ENCODE data around the gene ST7. TPM values are rescaled to one million over a fixed set of nuclear protein-coding genes. Genes with fewer than 3 reads are reported as not detected.

ST7 gene
- total RNA-seq, 1 experiment from 2014 or later, result 19.6 TPM

DNA sequence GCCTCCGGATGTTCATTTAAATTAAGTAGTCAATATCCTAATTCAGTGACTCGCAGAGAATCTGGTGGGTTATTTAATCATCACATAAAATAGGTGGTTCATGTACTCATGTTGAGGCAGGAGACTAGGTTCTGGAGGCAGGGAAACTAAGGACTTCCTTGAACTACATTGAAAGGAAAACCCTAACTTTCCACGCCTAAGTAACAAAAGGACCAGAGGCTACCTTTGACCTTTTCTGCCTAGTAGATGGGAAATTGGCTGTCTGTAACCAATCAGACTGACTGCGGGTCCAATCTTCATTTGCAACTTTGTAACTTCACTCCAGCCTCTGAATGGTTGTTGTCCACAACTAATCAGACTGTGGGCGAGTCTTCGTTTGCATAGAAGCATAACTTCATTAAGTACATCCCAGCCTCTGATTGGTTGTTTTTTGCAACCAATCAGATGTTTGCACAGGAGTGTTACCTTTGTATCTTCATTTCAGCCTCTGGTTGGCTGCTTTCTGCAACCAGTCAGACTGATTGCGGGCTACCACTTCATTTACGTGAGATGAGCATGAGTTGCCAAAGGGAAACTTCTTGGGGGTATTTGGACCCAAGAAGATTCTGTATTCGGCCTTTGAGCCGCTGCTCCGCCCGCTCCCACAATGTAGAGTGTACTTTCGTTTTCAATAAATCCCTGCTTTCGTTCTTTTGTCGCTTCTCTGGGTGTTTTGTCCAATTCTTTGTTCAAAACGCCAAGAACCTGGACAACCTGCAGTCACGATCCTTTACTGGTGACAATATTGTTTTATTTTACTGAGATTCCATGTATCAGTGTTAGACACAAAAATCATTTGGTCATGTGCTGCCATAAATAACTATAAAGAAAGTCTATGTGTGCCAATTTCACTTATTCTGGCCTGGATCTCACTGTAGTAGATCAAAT lies 1.7 kb upstream of the ST7 start:
- ChIA-PET CTCF (no interaction called here), POLR2A (interaction anchor here (0.7 kb wide), 1 partner anchor 530 kb away, joined by 3 read pairs; no protein-coding TSS in a partner anchor)
- BruUV-seq (replicated peaks), result no TSS peak
- no peaks in the 10 kb centered on the region for H3K9me3 ChIP-seq (ENCODE audit: control insufficient read depth, insufficient read depth, low read depth, low read length)
- no peaks in the 10 kb centered on the region; the same call in 1 of the 2 replicates for H3K36me3 ChIP-seq (ENCODE audit: control insufficient read depth, insufficient read depth, low read length)
- in situ Hi-C loops (cut with HindIII; ENCODE audit: low pct_unique_long_range_greater_than_20kb, low sequenced_read_pairs) (no loop called here), intact Hi-C loops (cut with micrococcal nuclease; ENCODE audit: unreplicated experiment) (loop anchor here (5.0 kb wide), 1 partner anchor 61 kb away; no protein-coding TSS in a partner anchor)
- H3K4me3 ChIP-seq (ENCODE audit: low read depth in 2 of 2, low read length in 2 of 2), result peak overlapping the region; percentile 47 to 74
- TF ChIP-seq, protein P1, sequence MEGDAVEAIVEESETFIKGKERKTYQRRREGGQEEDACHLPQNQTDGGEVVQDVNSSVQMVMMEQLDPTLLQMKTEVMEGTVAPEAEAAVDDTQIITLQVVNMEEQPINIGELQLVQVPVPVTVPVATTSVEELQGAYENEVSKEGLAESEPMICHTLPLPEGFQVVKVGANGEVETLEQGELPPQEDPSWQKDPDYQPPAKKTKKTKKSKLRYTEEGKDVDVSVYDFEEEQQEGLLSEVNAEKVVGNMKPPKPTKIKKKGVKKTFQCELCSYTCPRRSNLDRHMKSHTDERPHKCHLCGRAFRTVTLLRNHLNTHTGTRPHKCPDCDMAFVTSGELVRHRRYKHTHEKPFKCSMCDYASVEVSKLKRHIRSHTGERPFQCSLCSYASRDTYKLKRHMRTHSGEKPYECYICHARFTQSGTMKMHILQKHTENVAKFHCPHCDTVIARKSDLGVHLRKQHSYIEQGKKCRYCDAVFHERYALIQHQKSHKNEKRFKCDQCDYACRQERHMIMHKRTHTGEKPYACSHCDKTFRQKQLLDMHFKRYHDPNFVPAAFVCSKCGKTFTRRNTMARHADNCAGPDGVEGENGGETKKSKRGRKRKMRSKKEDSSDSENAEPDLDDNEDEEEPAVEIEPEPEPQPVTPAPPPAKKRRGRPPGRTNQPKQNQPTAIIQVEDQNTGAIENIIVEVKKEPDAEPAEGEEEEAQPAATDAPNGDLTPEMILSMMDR (IDR thresholded peaks at IDR 0.05), result no peak
- TF ChIP-seq REST (IDR thresholded peaks at IDR 0.05; ENCODE audit: insufficient read depth in 1 of 2, low read depth in 2 of 2, low read length in 1 of 2), result no peak
- TF ChIP-seq POLR2AphosphoS5 (IDR thresholded peaks at IDR 0.05; ENCODE audit: low read depth, low read length), result no peak
- TF ChIP-seq SIN3A (IDR thresholded peaks at IDR 0.05; ENCODE audit: borderline replicate concordance, insufficient read depth, low read depth, low read length), result no peak
- peak; percentile 64 for DNase-seq (ENCODE audit: low read depth, low spot score)
- H3K27ac ChIP-seq (ENCODE audit: low read length), result peak overlapping the region; percentile 89
- peaks cover 37% of the 10 kb centered on the region for H3K4me1 ChIP-seq (ENCODE audit: control insufficient read depth, insufficient read depth, low read length)
- no peak for ATAC-seq
- no peaks in the 10 kb centered on the region for H3K27me3 ChIP-seq (ENCODE audit: control insufficient read depth, insufficient read depth, low read length)

GRCh38 chr7:116952635-116953371 lies 498 bp upstream of the ST7 start:
- Histone ChIP-seq H3K27me3 (ENCODE audit: control insufficient read depth, insufficient read depth, low read length) (no peaks in the 10 kb centered on the region), H3K9me3 (ENCODE audit: control insufficient read depth, insufficient read depth, low read depth, low read length) (no peaks in the 10 kb centered on the region), H3K27ac (ENCODE audit: low read length) (peak overlapping the region; percentile 95), H3K4me3 (ENCODE audit: low read depth in 2 of 2, low read length in 2 of 2) (peak overlapping the region; percentile 87 to 91), H3K36me3 (ENCODE audit: control insufficient read depth, insufficient read depth, low read length) (no peaks in the 10 kb centered on the region; the same call in 1 of the 2 replicates), H3K4me1 (ENCODE audit: control insufficient read depth, insufficient read depth, low read length) (peaks cover 38% of the 10 kb centered on the region)
- ChIA-PET POLR2A (interaction anchor here (0.7 kb wide), 1 partner anchor 531 kb away, joined by 3 read pairs; no protein-coding TSS in a partner anchor), CTCF (no interaction called here)
- in situ Hi-C loops (cut with HindIII; ENCODE audit: low pct_unique_long_range_greater_than_20kb, low sequenced_read_pairs), result no loop called here
- ATAC-seq, result peak; percentile 42
- peak; percentile 41 for TF ChIP-seq TCF7L2 (IDR thresholded peaks at IDR 0.05; ENCODE audit: low read depth, low read length)
- TF ChIP-seq SIN3A (IDR thresholded peaks at IDR 0.05; ENCODE audit: borderline replicate concordance, insufficient read depth, low read depth, low read length), result 0 out of 2 replicates have a peak, but pooled peaks have one; percentile 40
- TF ChIP-seq POLR2AphosphoS5 (IDR thresholded peaks at IDR 0.05; ENCODE audit: low read depth, low read length), result no peak
- intact Hi-C loops (cut with micrococcal nuclease; ENCODE audit: unreplicated experiment), result loop anchor here (5.0 kb wide), 1 partner anchor 59 kb away; no protein-coding TSS in a partner anchor
- DNase-seq (ENCODE audit: low read depth, low spot score), result peak; percentile 28
- TSS peak; percentile 94 for BruUV-seq (replicated peaks)

Measured in Panc1 (cell line).